GM21447 (cell line): Measurements from ENCODE around the gene RPUSD1.
"Not testable (repeated sequence)": the region's sequence is repeated elsewhere in the genome, so short reads cannot be mapped to it uniquely, and the experiment has no call there.

Source experiments
- ATAC-seq: cut with Tn5 transposase; IDR thresholded peaks from one replicate; pipeline ENCODE4 v1.9.1; 2021; ENCODE audit not compliant: unreplicated experiment

RPUSD1 gene

GRCh38 chr16:751152-752006, 36.8 kb downstream of the RPUSD1 start:
- ATAC-seq = no peak

- no peak for ATAC-seq
Measured at GRCh38 chr16:750485-750884, 37.7 kb downstream of the RPUSD1 start.

GRCh38 chr16:749010-749409, 39.2 kb downstream of the RPUSD1 start:
- ATAC-seq = no peak

GRCh38 chr16:747978-748746, 40.0 kb downstream of the RPUSD1 start:
- ATAC-seq = no peak

- no peak for ATAC-seq
Measured at GRCh38 chr16:746637-747036, 41.5 kb downstream of the RPUSD1 start.

- ATAC-seq = no peak
Measured at GRCh38 chr16:745739-746138, 42.4 kb downstream of the RPUSD1 start.

- ATAC-seq = no peak
Measured at GRCh38 chr16:743794-744500, 44.2 kb downstream of the RPUSD1 start.

GRCh38 chr16:742894-743293, 45.3 kb downstream of the RPUSD1 start:
- ATAC-seq = not testable (repeated sequence)

- no peak for ATAC-seq
Measured at GRCh38 chr16:741986-742629, 46.1 kb downstream of the RPUSD1 start.

GRCh38 chr16:740764-741505, 47.2 kb downstream of the RPUSD1 start, which contains the start of gene CIAO3:
Gene CIAO3 (minus strand): TSS chr16:740997. CDS start chr16:740985, 12 bp downstream.
- peak; percentile 54 for ATAC-seq

- no peak for ATAC-seq
Measured at GRCh38 chr16:740459-740763, 47.8 kb downstream of the RPUSD1 start.

- no peak for ATAC-seq
Measured at GRCh38 chr16:739560-740458, 48.4 kb downstream of the RPUSD1 start.

GRCh38 chr16:736936-737481, 51.2 kb downstream of the RPUSD1 start:
- ATAC-seq = no peak

GRCh38 chr16:735982-736453, 52.2 kb downstream of the RPUSD1 start:
- no peak for ATAC-seq

- no peak for ATAC-seq
Measured at GRCh38 chr16:734981-735881, 53.0 kb downstream of the RPUSD1 start.
